GM12875 (cell line): Measurements from ENCODE around the gene SLC7A5.
A peak's percentile ranks its signal among the peaks of the same experiment; 100 is the strongest.
"Not testable (repeated sequence)": the region's sequence is repeated elsewhere in the genome, so short reads cannot be mapped to it uniquely, and the experiment has no call there.

Experiments
- H3K4me3 ChIP-seq: one replicate; pipeline ENCODE4 v1.5.1; 2011; ENCODE audit warnings: low read depth, low read length, control low read depth
- TF ChIP-seq, protein P1 (sequence below): IDR thresholded peaks from 2 replicates; pipeline ENCODE4 v1.5.1; 2011; ENCODE audit warnings: low read depth, mild to moderate bottlenecking, control low read depth, inconsistent platforms, low read length, moderate library complexity, borderline replicate concordance; ENCODE audit not compliant: insufficient read depth

SLC7A5 gene

DNA sequence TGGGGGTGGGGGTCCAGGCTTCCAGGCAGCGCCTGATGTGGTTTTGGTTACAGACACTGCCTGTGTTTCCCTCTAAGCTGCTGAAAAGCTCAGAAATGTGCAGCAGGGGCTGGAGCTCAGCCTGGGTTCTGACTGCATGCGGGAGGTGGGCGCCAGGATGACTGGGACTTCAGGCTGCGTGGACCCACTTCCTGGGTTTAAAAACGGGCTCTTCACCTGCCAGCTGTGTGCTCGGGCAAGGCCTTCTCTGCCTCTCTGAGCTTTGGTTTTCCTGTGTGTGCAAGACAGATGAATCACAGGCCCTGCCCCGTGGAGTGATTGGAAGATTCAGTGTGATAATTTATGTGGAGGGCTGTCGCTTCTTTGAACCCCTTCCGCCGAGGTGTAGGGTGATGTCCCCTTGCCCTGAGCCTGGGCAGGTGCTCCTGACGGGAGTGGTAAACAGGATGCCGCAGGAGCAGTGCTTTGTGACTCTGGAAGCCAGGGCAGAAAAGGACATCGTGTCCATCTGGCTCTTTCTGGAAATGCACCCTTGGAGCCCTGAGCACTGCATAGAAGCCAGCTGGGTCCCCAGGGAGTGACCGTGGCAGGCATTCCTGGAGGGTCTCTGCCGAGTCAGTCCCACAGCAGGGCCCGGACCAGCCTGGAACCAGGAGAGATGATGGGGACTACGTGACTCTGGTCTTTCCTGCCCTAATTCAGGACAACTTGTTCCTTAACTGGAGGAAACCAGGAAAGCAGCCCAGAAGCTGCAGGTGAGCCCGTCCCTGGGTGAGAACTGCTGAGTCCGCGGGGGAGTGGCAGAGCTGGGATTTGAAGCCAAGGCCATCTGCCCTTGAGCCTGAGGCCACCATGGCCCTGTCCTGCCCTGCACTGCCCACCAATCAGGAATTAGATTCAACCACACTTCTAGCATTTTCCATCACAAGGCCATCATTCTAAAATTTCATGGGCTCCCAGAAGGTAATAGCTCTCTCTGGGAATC lies 28.5 kb upstream of the SLC7A5 start:
- TF ChIP-seq, protein P1, sequence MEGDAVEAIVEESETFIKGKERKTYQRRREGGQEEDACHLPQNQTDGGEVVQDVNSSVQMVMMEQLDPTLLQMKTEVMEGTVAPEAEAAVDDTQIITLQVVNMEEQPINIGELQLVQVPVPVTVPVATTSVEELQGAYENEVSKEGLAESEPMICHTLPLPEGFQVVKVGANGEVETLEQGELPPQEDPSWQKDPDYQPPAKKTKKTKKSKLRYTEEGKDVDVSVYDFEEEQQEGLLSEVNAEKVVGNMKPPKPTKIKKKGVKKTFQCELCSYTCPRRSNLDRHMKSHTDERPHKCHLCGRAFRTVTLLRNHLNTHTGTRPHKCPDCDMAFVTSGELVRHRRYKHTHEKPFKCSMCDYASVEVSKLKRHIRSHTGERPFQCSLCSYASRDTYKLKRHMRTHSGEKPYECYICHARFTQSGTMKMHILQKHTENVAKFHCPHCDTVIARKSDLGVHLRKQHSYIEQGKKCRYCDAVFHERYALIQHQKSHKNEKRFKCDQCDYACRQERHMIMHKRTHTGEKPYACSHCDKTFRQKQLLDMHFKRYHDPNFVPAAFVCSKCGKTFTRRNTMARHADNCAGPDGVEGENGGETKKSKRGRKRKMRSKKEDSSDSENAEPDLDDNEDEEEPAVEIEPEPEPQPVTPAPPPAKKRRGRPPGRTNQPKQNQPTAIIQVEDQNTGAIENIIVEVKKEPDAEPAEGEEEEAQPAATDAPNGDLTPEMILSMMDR: no peak
- no peak overlapping the region for H3K4me3 ChIP-seq

DNA sequence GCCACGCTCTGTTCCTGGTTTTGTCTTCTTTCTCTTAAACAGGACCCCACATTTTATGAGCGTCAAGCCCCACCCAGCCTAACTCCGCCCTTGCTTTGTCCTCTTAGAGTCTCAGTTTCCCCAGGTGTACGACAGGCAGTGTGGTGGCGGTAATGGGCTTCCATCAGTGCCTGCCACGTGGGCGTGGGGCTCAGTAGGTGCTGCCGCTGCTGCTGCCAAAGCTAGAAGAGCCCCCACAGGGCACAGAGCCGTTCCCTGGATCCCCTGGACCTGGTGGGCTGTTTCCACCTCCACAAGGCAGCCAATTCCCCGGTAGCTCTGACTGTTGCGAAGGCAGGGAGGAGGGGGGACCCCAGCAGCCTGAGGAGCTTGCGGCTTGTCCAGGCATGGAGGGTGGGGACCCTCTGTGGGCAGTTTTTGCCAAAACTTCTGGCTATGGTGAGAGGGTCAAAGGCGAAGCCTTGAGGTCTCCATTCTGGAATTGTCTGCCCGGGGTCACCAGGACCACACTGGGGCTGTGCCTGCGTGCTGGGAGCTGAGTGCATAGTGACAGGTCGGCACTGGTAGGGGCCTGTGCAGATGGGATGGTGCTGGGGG lies 27.7 kb upstream of the SLC7A5 start:
- not testable (repeated sequence) for H3K4me3 ChIP-seq

DNA sequence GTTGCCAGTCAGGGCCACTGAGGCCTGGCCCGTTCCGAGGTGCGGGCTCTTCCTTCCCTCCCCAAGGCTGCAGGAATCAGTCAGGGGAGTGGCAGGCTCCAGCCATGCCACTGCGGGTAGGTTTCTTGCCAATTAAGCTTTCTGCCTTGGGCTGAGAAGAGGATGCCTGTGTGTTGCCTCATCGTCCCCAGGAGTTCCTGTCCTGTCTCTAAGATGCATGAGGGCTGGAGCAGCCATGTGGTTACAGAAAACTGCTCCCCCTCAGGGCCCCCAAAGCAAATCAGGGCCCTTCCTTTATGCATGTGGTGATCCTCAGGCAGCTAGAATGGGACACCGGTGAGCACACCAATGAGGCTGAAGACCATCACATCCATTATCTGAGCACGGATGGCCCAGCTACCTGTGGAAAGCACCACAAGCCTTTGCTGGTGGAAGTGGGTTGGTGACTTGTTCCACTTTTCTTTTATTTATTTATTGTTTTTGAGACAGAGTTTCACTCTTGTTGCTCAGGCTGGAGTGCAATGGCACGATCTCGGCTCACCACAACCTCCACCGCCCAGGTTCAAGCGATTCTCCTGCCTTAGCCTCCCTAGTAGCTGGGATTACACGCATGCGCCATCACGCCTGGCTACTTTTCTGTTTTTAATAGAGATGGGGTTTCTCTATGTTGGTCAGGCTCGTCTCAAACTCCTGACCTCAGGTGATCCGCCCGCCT lies 27.0 kb upstream of the SLC7A5 start:
- not testable (repeated sequence) for H3K4me3 ChIP-seq

DNA sequence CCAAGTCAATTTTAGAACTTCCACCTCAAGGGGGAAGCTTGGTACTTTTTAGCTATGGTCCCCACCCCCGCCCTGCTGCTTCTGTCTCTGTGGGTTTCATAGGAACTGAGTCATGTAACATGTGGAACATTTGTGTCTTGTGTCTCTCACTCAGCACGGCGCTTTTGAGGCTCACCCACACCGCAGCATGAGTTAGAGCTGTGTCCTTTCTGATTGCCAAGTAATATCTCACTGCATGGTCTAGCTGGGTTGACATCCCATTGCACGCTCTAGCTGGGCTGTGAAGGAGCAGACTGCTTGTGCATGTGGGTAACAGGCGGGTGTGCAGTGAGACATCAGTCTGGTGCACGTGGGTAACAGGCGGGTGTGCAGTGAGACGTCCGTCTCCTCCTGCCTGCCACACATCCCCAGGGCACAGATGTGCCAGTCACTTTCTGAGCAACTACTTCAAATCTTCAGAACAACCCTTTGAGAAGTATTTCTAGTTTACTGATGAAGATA lies 26.4 kb upstream of the SLC7A5 start:
- H3K4me3 ChIP-seq: no peak overlapping the region
- TF ChIP-seq, protein P1: no peak

DNA sequence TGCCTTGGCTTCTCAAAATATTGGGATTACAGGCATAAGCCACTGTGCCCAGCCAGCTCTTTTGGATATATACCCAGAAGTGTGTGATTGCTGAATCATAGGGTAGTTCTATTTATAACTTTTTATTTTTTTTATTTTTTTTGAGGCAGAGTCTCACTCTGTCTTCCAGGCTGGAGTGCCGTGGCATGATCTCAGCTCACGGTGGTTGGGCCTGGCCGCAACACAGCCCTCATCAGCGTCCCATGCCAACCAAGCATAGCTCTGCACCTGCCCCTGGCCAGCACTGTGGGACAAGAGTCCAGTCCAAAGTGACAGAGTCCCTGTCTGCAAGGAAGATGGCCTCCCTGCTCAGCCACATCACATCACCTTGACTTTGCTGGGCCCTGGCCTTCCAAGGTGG lies 24.7 kb upstream of the SLC7A5 start:
- not testable (repeated sequence) for H3K4me3 ChIP-seq

DNA sequence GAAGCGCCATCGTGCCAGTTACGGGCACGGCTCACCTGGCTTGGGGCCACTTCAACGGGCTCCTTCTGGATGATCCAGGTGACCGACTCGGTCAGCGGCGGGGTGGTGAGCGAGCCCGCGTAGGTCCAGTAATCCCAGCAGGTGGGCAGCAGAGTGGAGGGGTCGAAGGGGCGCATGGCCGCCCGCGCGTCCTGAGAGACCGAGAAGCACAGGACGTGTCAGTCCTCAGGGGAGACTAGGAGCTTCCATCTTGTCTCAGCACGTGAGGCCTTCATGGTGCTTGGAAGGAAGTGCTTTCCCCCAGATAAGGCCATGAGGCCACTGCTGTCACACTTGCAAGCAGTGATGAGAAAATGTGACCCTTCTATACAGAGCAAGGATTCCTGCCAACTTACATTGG lies 22.5 kb upstream of the SLC7A5 start:
- H3K4me3 ChIP-seq: no peak overlapping the region
- TF ChIP-seq, protein P1: no peak

DNA sequence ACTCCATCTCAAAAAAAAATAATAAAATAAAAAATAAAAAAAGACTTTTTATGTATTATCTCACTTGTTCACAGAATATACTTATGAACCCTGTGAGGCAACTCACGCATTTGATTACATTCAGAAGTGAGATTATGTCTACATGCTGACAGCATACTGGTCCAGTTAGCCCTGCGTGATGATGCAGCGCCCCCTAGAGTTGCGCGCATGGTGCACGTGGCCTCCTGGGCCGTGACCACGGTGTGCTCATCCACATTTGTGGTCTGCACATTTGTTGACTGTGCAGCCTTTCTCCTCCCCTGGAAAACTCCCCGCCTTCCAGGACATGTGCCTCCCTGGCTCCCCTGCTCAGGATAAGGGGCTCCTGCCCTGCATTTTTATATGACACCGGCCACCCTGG lies 20.5 kb upstream of the SLC7A5 start:
- TF ChIP-seq, protein P1: 0 out of 2 replicates have a peak, but pooled peaks have one; percentile 18

DNA sequence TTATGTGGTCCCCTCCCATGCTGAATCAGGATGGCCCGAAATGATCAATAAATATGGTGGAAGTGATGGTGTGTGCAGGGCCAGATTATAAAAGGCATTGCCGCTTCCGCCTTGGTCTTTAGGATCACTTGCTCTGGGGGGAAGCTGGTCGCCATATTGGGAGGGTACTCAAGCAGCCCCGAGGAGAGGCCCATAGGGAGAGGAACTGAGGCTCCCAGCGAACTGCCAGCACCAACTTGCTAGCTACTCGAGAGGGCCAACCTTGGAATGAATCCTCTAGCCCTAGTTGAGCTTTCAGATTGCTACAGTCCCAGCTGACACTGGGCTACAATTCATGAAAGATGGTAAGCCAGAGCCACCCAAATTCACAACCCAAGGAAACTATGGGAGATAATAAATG lies 19.0 kb upstream of the SLC7A5 start:
- not testable (repeated sequence) for H3K4me3 ChIP-seq

More for the DNA sequence above, 20.5 kb upstream of the SLC7A5 start:
- H3K4me3 ChIP-seq: not testable (repeated sequence)

DNA sequence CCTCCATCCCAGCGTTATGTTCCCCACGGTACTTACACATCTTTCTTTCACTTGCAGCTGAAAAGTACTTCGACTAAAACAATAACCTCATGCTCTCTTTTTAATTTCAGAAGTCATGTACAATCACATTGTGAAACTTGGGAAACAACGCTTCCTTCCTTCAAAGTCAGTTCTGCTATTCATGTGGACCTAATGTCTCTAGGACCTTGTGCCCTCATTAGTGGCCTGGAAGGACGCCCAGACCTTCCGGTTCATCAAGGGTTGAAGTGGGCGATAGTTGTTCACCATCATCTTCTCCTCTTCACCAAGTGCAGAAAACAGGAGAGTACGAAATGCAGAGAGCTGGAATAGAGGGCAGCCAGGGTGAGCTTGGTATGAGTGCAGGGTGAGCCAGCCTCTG lies 18.6 kb upstream of the SLC7A5 start:
- H3K4me3 ChIP-seq: not testable (repeated sequence)

DNA sequence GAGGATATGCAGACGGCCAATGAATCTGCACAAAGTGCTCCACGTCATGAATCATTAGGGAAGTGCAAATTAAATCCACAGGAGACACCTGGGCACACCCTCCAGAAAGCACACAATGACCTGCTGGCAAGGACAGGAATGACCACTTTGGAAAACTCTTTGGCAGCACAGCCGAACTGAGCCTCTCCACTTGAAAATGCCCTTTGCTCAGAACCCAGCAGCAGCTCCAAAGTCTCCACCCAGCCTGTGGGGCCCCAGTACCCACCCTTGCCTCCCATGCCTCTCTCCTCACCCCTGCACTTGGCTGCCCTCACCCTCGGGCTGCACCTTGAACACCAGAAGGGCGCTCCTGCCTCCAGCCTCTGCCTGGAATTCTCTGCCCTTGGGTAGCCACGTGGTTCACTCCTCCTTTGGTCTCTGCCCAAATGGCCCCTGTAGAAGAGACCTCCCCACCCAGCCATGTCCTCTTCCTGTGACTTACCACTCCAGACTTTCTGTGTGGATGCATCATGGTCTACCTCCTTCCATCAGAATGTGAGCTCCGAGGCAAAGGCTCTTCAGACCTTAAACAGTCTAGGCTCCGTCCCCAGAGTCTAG lies 16.2 kb upstream of the SLC7A5 start:
- H3K4me3 ChIP-seq: not testable (repeated sequence)
